C4-2B (cell line): ENCODE measurements around the gene ENOX2.

Source experiments
- ZFX ChIP-seq: fragments of 450-650 bp; IDR thresholded peaks from 2 replicates; pipeline ENCODE4 v1.6.1; 2017
- TF ChIP-seq, protein P1 (sequence below): fragments of 450-650 bp; conservative IDR thresholded peaks from 2 replicates; pipeline ENCODE4 v1.5.1; 2017; ENCODE audit warnings: mild to moderate bottlenecking

DNA sequence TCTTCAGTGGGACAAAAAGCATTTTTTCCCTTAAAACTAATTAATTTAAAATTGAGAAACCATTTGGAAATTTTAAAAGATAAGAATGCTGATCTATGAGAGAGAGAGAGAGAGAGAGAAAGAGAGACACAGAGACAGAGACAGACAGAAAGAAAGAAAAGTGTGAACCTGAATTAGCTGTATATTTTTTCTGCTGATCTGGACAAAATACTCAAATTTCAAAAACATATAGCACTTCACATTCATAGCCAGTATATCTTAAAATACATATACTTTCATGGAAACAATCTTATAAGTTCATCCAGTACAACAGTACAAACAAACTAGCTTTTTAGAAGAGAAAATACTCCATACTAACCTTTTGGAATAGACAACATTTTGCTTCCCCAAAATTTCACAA lies 18.4 kb downstream of the ENOX2 start:
- TF ChIP-seq, protein P1, sequence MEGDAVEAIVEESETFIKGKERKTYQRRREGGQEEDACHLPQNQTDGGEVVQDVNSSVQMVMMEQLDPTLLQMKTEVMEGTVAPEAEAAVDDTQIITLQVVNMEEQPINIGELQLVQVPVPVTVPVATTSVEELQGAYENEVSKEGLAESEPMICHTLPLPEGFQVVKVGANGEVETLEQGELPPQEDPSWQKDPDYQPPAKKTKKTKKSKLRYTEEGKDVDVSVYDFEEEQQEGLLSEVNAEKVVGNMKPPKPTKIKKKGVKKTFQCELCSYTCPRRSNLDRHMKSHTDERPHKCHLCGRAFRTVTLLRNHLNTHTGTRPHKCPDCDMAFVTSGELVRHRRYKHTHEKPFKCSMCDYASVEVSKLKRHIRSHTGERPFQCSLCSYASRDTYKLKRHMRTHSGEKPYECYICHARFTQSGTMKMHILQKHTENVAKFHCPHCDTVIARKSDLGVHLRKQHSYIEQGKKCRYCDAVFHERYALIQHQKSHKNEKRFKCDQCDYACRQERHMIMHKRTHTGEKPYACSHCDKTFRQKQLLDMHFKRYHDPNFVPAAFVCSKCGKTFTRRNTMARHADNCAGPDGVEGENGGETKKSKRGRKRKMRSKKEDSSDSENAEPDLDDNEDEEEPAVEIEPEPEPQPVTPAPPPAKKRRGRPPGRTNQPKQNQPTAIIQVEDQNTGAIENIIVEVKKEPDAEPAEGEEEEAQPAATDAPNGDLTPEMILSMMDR: no peak
- TF ChIP-seq ZFX: no peak
